ENCODE measurements around the gene ASAP3.
"Not testable (repeated sequence)": the region's sequence is repeated elsewhere in the genome, so short reads cannot be mapped to it uniquely, and the experiment has no call there.

ASAP3 gene

GRCh38 chr1:23496490-23497181 is 12.7 kb upstream of the ASAP3 start:
- H4K20me1 ChIP-seq (ENCODE audit: low read depth, low read length), result no peaks in the 10 kb centered on the region
- no peaks in the 10 kb centered on the region for H3K27me3 ChIP-seq (ENCODE audit: low read length)
- no peaks in the 10 kb centered on the region for H3F3A ChIP-seq (ENCODE audit: insufficient read depth)
- no peak overlapping the region for H3K27ac ChIP-seq (ENCODE audit: low read depth, low read length)
- no peak overlapping the region for H3K4me3 ChIP-seq (ENCODE audit: insufficient read depth, low read length, poor library complexity, severe bottlenecking)
- H3K36me3 ChIP-seq (ENCODE audit: low read length), result no peaks in the 10 kb centered on the region
- no peak overlapping the region for H2AFZ ChIP-seq (ENCODE audit: low read depth, low read length, severe bottlenecking)
- H3K9ac ChIP-seq (ENCODE audit: low read length), result no peak overlapping the region
- no peak for TF ChIP-seq EZH2phosphoT487 (conservative IDR thresholded peaks at IDR 0.05; ENCODE audit: low read length)
- TF ChIP-seq, protein P1, sequence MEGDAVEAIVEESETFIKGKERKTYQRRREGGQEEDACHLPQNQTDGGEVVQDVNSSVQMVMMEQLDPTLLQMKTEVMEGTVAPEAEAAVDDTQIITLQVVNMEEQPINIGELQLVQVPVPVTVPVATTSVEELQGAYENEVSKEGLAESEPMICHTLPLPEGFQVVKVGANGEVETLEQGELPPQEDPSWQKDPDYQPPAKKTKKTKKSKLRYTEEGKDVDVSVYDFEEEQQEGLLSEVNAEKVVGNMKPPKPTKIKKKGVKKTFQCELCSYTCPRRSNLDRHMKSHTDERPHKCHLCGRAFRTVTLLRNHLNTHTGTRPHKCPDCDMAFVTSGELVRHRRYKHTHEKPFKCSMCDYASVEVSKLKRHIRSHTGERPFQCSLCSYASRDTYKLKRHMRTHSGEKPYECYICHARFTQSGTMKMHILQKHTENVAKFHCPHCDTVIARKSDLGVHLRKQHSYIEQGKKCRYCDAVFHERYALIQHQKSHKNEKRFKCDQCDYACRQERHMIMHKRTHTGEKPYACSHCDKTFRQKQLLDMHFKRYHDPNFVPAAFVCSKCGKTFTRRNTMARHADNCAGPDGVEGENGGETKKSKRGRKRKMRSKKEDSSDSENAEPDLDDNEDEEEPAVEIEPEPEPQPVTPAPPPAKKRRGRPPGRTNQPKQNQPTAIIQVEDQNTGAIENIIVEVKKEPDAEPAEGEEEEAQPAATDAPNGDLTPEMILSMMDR (IDR thresholded peaks at IDR 0.05; ENCODE audit: insufficient read depth, low read length, poor library complexity, severe bottlenecking), result no peak
- no peaks in the 10 kb centered on the region for H3K79me2 ChIP-seq (ENCODE audit: insufficient read depth, low read length)
- H3K9me2 ChIP-seq (replicated peaks; ENCODE audit: insufficient read depth, low read length), result no peaks in the 10 kb centered on the region
- H3K9me3 ChIP-seq (ENCODE audit: insufficient read depth, low read length), result no peaks in the 10 kb centered on the region
- no peak overlapping the region for H3K4me2 ChIP-seq (ENCODE audit: low read depth, low read length, poor library complexity, severe bottlenecking)

DNA sequence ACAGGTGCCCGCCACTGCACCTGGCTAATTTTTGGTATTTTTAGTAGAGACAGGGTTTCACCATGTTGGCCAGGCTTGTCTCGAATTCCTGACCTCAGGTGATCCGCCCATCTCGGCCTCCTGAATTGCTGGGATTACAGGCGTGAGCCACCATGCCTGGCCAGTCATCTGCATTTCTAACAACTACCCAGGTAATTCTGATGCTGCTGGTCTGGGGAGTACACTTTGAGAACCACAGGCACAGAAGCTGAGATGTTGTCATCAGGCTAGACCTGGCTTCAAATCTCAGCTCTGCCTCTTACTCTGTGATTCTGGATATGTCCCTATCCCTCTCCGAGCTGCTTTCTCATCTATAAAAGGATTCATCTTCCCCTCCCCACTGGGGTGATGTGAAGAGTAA is 10.9 kb upstream of the ASAP3 start:
- not testable (repeated sequence) for H3K4me2 ChIP-seq (ENCODE audit: low read depth, low read length, poor library complexity, severe bottlenecking); H3K9ac ChIP-seq (ENCODE audit: low read length); H3K9me2 ChIP-seq (replicated peaks; ENCODE audit: insufficient read depth, low read length); H3K79me2 ChIP-seq (ENCODE audit: insufficient read depth, low read length); H4K20me1 ChIP-seq (ENCODE audit: low read depth, low read length); H3K36me3 ChIP-seq (ENCODE audit: low read length); H3K27me3 ChIP-seq (ENCODE audit: low read length); H3K9me3 ChIP-seq (ENCODE audit: insufficient read depth, low read length); H2AFZ ChIP-seq (ENCODE audit: low read depth, low read length, severe bottlenecking); H3K4me3 ChIP-seq (ENCODE audit: insufficient read depth, low read length, poor library complexity, severe bottlenecking); H3K27ac ChIP-seq (ENCODE audit: low read depth, low read length); H3F3A ChIP-seq (ENCODE audit: insufficient read depth)

DNA sequence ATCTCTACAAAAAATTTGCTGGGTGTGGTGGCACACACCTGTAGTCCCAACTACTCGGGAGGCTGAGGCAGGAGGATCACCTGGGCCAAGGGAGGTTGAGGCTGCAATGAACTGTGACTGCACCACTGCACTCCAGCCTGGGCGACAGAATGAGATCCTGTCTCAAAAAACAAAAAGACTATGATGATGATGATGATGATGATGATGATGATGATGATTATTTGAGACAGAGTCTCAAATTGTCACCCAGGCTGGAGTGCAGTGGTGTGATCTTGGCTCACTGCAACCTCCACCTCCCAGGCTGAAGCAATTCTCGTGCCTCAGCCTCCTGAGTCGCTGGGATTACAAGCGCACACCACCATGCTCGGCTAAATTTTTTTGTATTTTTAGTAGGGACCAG is 8.8 kb upstream of the ASAP3 start:
- not testable (repeated sequence) for H3K27ac ChIP-seq (ENCODE audit: low read depth, low read length); H3K79me2 ChIP-seq (ENCODE audit: insufficient read depth, low read length); H3K27me3 ChIP-seq (ENCODE audit: low read length); H3K9ac ChIP-seq (ENCODE audit: low read length); H3K9me2 ChIP-seq (replicated peaks; ENCODE audit: insufficient read depth, low read length); H3K4me3 ChIP-seq (ENCODE audit: insufficient read depth, low read length, poor library complexity, severe bottlenecking); H3K4me2 ChIP-seq (ENCODE audit: low read depth, low read length, poor library complexity, severe bottlenecking); H3F3A ChIP-seq (ENCODE audit: insufficient read depth); H3K36me3 ChIP-seq (ENCODE audit: low read length); H2AFZ ChIP-seq (ENCODE audit: low read depth, low read length, severe bottlenecking); H4K20me1 ChIP-seq (ENCODE audit: low read depth, low read length); H3K9me3 ChIP-seq (ENCODE audit: insufficient read depth, low read length)

- no peak for TF ChIP-seq EZH2phosphoT487 (conservative IDR thresholded peaks at IDR 0.05; ENCODE audit: low read length)
- TF ChIP-seq, protein P1 (IDR thresholded peaks at IDR 0.05; ENCODE audit: insufficient read depth, low read length, poor library complexity, severe bottlenecking), result no peak
- no peak overlapping the region for H3K9ac ChIP-seq (ENCODE audit: low read length)
- H3K4me2 ChIP-seq (ENCODE audit: low read depth, low read length, poor library complexity, severe bottlenecking), result no peak overlapping the region
- no peak overlapping the region for H3K4me3 ChIP-seq (ENCODE audit: insufficient read depth, low read length, poor library complexity, severe bottlenecking)
- H3K27ac ChIP-seq (ENCODE audit: low read depth, low read length), result no peak overlapping the region
- H3F3A ChIP-seq (ENCODE audit: insufficient read depth), result no peaks in the 10 kb centered on the region
- H3K36me3 ChIP-seq (ENCODE audit: low read length), result no peaks in the 10 kb centered on the region
- H4K20me1 ChIP-seq (ENCODE audit: low read depth, low read length), result no peaks in the 10 kb centered on the region
- no peak overlapping the region for H2AFZ ChIP-seq (ENCODE audit: low read depth, low read length, severe bottlenecking)
- no peaks in the 10 kb centered on the region for H3K9me2 ChIP-seq (replicated peaks; ENCODE audit: insufficient read depth, low read length)
- no peaks in the 10 kb centered on the region for H3K79me2 ChIP-seq (ENCODE audit: insufficient read depth, low read length)
- no peaks in the 10 kb centered on the region for H3K27me3 ChIP-seq (ENCODE audit: low read length)
- H3K9me3 ChIP-seq (ENCODE audit: insufficient read depth, low read length), result no peaks in the 10 kb centered on the region
Observed at GRCh38 chr1:23492132-23492720, 8.2 kb upstream of the ASAP3 start.

Data from SU-DHL-6 (cell line).